GM12878 (cell line): ENCODE measurements around the gene HS3ST3B1. TPM values are rescaled to one million over a fixed set of nuclear protein-coding genes. Genes with fewer than 3 reads are reported as not detected.

Source experiments
- ATAC-seq: fragments of 200-7000 bp; cut with Tn5 transposase; 3 replicates; pipeline ENCODE4 v1.9.1; 2020; ENCODE audit warnings: mild to moderate bottlenecking, moderate library complexity
- BruUV-seq: library from RNA; stranded (reverse); fragments of 400-500 nt; replicated peaks from 2 replicates; lab custom pipeline; 2021; lab: Mats Ljungman, UMichigan
- CTCF ChIA-PET: fragments of 300-600 bp; sonication (Branson Sonifier 250); formaldehyde crosslinking; extraction: SDS; loops from one replicate; lab custom pipeline; 2021; ENCODE audit warnings: inconsistent platforms; lab: Yijun Ruan, JAX
- POLR2A ChIA-PET: fragments of 350-600 bp; formaldehyde crosslinking; extraction: SDS; loops from one replicate; lab custom pipeline; 2021; ENCODE audit warnings: inconsistent platforms; lab: Charles Lee
- RAD21 ChIA-PET: fragments of 300-600 bp; sonication (Branson Sonifier 250); formaldehyde crosslinking; loops from one replicate; lab custom pipeline; 2023; ENCODE audit warnings: antibody characterized with exemption; ENCODE audit not compliant: unreplicated experiment; lab: Charles Lee
- SMC1A ChIA-PET: fragments of 300-600 bp; sonication (Branson Sonifier 250); formaldehyde crosslinking; loops from one replicate; lab custom pipeline; 2023; ENCODE audit not compliant: unreplicated experiment, uncharacterized antibody; lab: Charles Lee
- DNase-seq: peaks from one replicate; pipeline ENCODE4 v3.0.0-alpha.2; 2011; ENCODE audit warnings: low read depth, low spot score
- FAIRE-seq: peaks from 3 replicates; lab custom pipeline; 2011; peaks lifted over from hg19 to GRCh38; lab: Jason Lieb, UNC
- H2AFZ ChIP-seq: 2 replicates; pipeline ENCODE4 v1.6.0; 2011; ENCODE audit warnings: low read depth, low read length, control low read depth; ENCODE audit not compliant: control insufficient read depth
- H3K27ac ChIP-seq: 2 replicates; pipeline ENCODE4 v1.5.1; 2011; ENCODE audit warnings: control low read depth; ENCODE audit not compliant: control insufficient read depth, insufficient read depth
- H3K27me3 ChIP-seq, 2 experiments: replicated peaks in 1 of 2; 2 replicates each; pipeline versions ENCODE4 v1.6.0 to v1.6.1; 2011; ENCODE audit warnings: low read length in 1 of 2; ENCODE audit not compliant: control insufficient read depth in 2 of 2, insufficient read depth in 2 of 2
- H3K36me3 ChIP-seq, 2 experiments: 2 replicates each; pipeline ENCODE4 v1.5.1; 2011; ENCODE audit warnings: low read length in 1 of 2; ENCODE audit not compliant: control insufficient read depth in 2 of 2, insufficient read depth in 2 of 2
- H3K4me1 ChIP-seq: 2 replicates; pipeline ENCODE4 v1.6.1; 2011; ENCODE audit warnings: mild to moderate bottlenecking, low read length, moderate library complexity, mixed read lengths; ENCODE audit not compliant: control insufficient read depth, insufficient read depth
- H3K4me2 ChIP-seq: 2 replicates; pipeline ENCODE4 v1.6.0; 2011; ENCODE audit warnings: control low read depth; ENCODE audit not compliant: control insufficient read depth, insufficient read depth
- H3K4me3 ChIP-seq: fragments of 200-600 bp; sonication (generic); 2 replicates; pipeline ENCODE4 v1.5.1; 2016
- H3K79me2 ChIP-seq: 2 replicates; pipeline ENCODE4 v1.6.0; 2011; ENCODE audit warnings: low read length; ENCODE audit not compliant: control insufficient read depth, insufficient read depth
- H3K9ac ChIP-seq: 2 replicates; pipeline ENCODE4 v1.8.0; 2011; ENCODE audit warnings: low read length, control low read depth, mixed read lengths; ENCODE audit not compliant: control insufficient read depth, insufficient read depth
- H3K9me3 ChIP-seq: replicated peaks from 3 replicates; pipeline ENCODE4 v1.5.1; 2011; ENCODE audit warnings: mild to moderate bottlenecking, low read length; ENCODE audit not compliant: control insufficient read depth, insufficient read depth
- H4K20me1 ChIP-seq: 2 replicates; pipeline ENCODE4 v1.6.0; 2011; ENCODE audit not compliant: control insufficient read depth, insufficient read depth
- ATF2 ChIP-seq: IDR thresholded peaks from 2 replicates; pipeline ENCODE4 v1.6.1; 2012; ENCODE audit warnings: low read length, inconsistent platforms
- ATF7 ChIP-seq: fragments of 450-650 bp; IDR thresholded peaks from 2 replicates; pipeline ENCODE4 v1.6.1; 2016; ENCODE audit warnings: low read depth, mild to moderate bottlenecking
- BHLHE40 ChIP-seq, 2 experiments: fragments of 450-650 bp in 1 of 2; IDR thresholded peaks; 2 replicates each; pipeline ENCODE4 v1.6.1; 2011 to 2017; ENCODE audit warnings: low read depth in 2 of 2, borderline replicate concordance in 1 of 2, improper control_type of control experiment in 1 of 2, low read length in 1 of 2, mild to moderate bottlenecking in 1 of 2
- DPF2 ChIP-seq: fragments of 450-650 bp; IDR thresholded peaks from 2 replicates; pipeline ENCODE4 v1.6.1; 2017; ENCODE audit warnings: mild to moderate bottlenecking
- FOXM1 ChIP-seq: IDR thresholded peaks from 2 replicates; pipeline ENCODE4 v1.6.1; 2012; ENCODE audit warnings: low read depth, mild to moderate bottlenecking, inconsistent platforms, low read length, moderate library complexity
- GABPA ChIP-seq: IDR thresholded peaks from 2 replicates; pipeline ENCODE4 v1.6.1; 2014; ENCODE audit warnings: antibody characterized with exemption, low read depth, mild to moderate bottlenecking, inconsistent platforms
- LARP7 ChIP-seq: fragments of 450-650 bp; IDR thresholded peaks from 2 replicates; pipeline ENCODE4 v1.6.1; 2017; ENCODE audit warnings: mild to moderate bottlenecking
- MTA3 ChIP-seq: IDR thresholded peaks from 2 replicates; pipeline ENCODE4 v1.6.1; 2012; ENCODE audit warnings: low read length, inconsistent platforms, borderline replicate concordance
- NKRF ChIP-seq: fragments of 450-650 bp; conservative IDR thresholded peaks from 2 replicates; pipeline ENCODE4 v1.6.1; 2017; ENCODE audit warnings: mild to moderate bottlenecking, moderate library complexity
- RCOR1 ChIP-seq: conservative IDR thresholded peaks from 2 replicates; pipeline ENCODE4 v1.6.1; 2012; ENCODE audit warnings: low read depth, low read length, improper control_type of control experiment
- SP1 ChIP-seq: IDR thresholded peaks from one replicate; pipeline ENCODE4 v1.6.1; 2011; ENCODE audit warnings: low read depth, low read length
- WRNIP1 ChIP-seq: IDR thresholded peaks from 2 replicates; pipeline ENCODE4 v1.6.1; 2011; ENCODE audit warnings: low read depth, low read length, improper control_type of control experiment, borderline replicate concordance
- ZBTB33 ChIP-seq: fragments of 450-650 bp; IDR thresholded peaks from 2 replicates; pipeline ENCODE4 v1.6.1; 2017; ENCODE audit warnings: mild to moderate bottlenecking
- ZBTB4 ChIP-seq: fragments of 450-650 bp; formaldehyde crosslinking; IDR thresholded peaks from 2 replicates; pipeline ENCODE4 v1.4.0; 2022; ENCODE audit warnings: mild to moderate bottlenecking, moderate library complexity
- WGBS: methylation state at CpG from one replicate; pipeline ENCODE4 v1.1.6; 2016; ENCODE audit warnings: low lambda C conversion rate; ENCODE audit not compliant: insufficient replicate concordance, insufficient coverage; ENCODE audit errors: missing lambda C conversion rate; 5-methylcytosine and 5-hydroxymethylcytosine counted together
- in situ Hi-C: fragments of 300-500 bp; cut with MboI; formaldehyde crosslinking; loops from 9 replicates; pipeline ENCODE4 v1.14.3; 2018; ENCODE audit warnings: mixed read lengths
- intact Hi-C: fragments of 100-400 bp; cut with micrococcal nuclease; formaldehyde crosslinking; loops from one replicate; pipeline ENCODE4 v1.14.2; 2022; ENCODE audit not compliant: unreplicated experiment
- polyA plus RNA-seq, 11 experiments: library from polyadenylated mRNA; depleted of rRNA in 4 of 11; unstranded in 6 of 11; stranded (reverse) in 5 of 11; fragments of >200 nt; fragmentation: Nextera tagmentation in 4 of 11; fragmentation: Illumina TruSeq in 1 of 11; extraction: Ambion mirVana in 4 of 11; extraction: Trizol in 1 of 11; gene quantifications; 1 replicate in 1 of 11; 2 replicates in 10 of 11; pipeline versions ENCODE4 v1.2.1 to v1.2.3, GENCODE V29; 2011 to 2016; ENCODE audit warnings: inconsistent platforms in 2 of 11, missing spikeins in 2 of 11, low read depth in 1 of 11
- total RNA-seq, 4 experiments: library from RNA; depleted of rRNA in 3 of 4; stranded (reverse); fragments of >200 nt in 3 of 4; fragmentation: Illumina TruSeq in 1 of 4; extraction: Trizol in 1 of 4; gene quantifications; 2 replicates each; pipeline versions ENCODE4 v1.2.1 to v1.2.3, GENCODE V29; 2013 to 2021

Gene HS3ST3B1
- total and polyA plus RNA-seq, 10 of the 15 experiments (the other 5 are each of a cell fraction or from before 2014, with no cell fraction given), result 0.03 to 0.14 (median 0.06) TPM; not detected in 3

- ChIA-PET SMC1A (no interaction called here), POLR2A (no interaction called here), RAD21 (no interaction called here), CTCF (no interaction called here)
- FAIRE-seq, result no peak
- H3K9me3 ChIP-seq, result no peaks in the 10 kb centered on the region
- no peak for DNase-seq
- no peaks in the 10 kb centered on the region for H3K79me2 ChIP-seq
- H4K20me1 ChIP-seq, result no peaks in the 10 kb centered on the region
- in situ Hi-C loops (no loop called here), intact Hi-C loops (no loop called here)
- H3K27me3 ChIP-seq, result no peaks in the 10 kb centered on the region
- 0% methylated on average over 3 of the region's 3 CpGs for WGBS
- no peak overlapping the region for H3K27ac ChIP-seq
- ATAC-seq, result no peak
- no peaks in the 10 kb centered on the region for H3K4me1 ChIP-seq
- TF ChIP-seq SP1 (no peak), DPF2 (no peak), ZBTB33 (no peak), RCOR1 (no peak), ATF2 (no peak), BHLHE40 (IDR thresholded peaks at IDR 0.05; ENCODE audit: borderline replicate concordance in 1 of 2, low read depth in 2 of 2, low read length in 1 of 2) (no peak), MTA3 (no peak), GABPA (no peak), ATF7 (no peak), LARP7 (no peak), WRNIP1 (no peak), ZBTB4 (CRISPR knock-in tag) (no peak), FOXM1 (no peak), NKRF (no peak)
- H3K4me3 ChIP-seq, result no peak overlapping the region
- H3K4me2 ChIP-seq, result no peak overlapping the region
- no peaks in the 10 kb centered on the region for H3K36me3 ChIP-seq
- BruUV-seq, result no TSS peak
- no peak overlapping the region for H2AFZ ChIP-seq
- no peak overlapping the region for H3K9ac ChIP-seq
These were observed 65.3 kb downstream of the HS3ST3B1 start for GRCh38 chr17:14366199-14366598.
